ENCODE results near the gene CHRND. TPM values are rescaled to one million over a fixed set of nuclear protein-coding genes. Genes with fewer than 3 reads are reported as not detected.

Gene CHRND
- total and polyA plus RNA-seq, 4 donors: not detected

GRCh38 chr2:232537499-232537898 lies 11.5 kb downstream of the CHRND start (continued):
- no peak for TF ChIP-seq MAX (IDR thresholded peaks at IDR 0.05)
- no peak for TF ChIP-seq RAD21 (IDR thresholded peaks at IDR 0.05)
- TF ChIP-seq TAF1 (conservative IDR thresholded peaks at IDR 0.05): no peak
- no peak for TF ChIP-seq GABPA (IDR thresholded peaks at IDR 0.05 in 1 of 2, conservative IDR thresholded peaks at IDR 0.05 in 1 of 2)
- no peak for TF ChIP-seq RXRA (IDR thresholded peaks at IDR 0.05)
- no peak for TF ChIP-seq YY1 (IDR thresholded peaks at IDR 0.05)
- no peak for TF ChIP-seq JUND (IDR thresholded peaks at IDR 0.05)
- TF ChIP-seq HNF4A (conservative IDR thresholded peaks at IDR 0.05): no peak
- TF ChIP-seq, protein P1, sequence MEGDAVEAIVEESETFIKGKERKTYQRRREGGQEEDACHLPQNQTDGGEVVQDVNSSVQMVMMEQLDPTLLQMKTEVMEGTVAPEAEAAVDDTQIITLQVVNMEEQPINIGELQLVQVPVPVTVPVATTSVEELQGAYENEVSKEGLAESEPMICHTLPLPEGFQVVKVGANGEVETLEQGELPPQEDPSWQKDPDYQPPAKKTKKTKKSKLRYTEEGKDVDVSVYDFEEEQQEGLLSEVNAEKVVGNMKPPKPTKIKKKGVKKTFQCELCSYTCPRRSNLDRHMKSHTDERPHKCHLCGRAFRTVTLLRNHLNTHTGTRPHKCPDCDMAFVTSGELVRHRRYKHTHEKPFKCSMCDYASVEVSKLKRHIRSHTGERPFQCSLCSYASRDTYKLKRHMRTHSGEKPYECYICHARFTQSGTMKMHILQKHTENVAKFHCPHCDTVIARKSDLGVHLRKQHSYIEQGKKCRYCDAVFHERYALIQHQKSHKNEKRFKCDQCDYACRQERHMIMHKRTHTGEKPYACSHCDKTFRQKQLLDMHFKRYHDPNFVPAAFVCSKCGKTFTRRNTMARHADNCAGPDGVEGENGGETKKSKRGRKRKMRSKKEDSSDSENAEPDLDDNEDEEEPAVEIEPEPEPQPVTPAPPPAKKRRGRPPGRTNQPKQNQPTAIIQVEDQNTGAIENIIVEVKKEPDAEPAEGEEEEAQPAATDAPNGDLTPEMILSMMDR (IDR thresholded peaks at IDR 0.05; ENCODE audit: low read depth, low read length, missing input control): no peak

- TF ChIP-seq EGR1 (IDR thresholded peaks at IDR 0.05; ENCODE audit: low read depth in 2 of 2) (peak in 1 of 2 donors; percentile 19), YY1 (IDR thresholded peaks at IDR 0.05) (no peak)
- no peak for DNase-seq (ENCODE audit: low spot score)
- no peak overlapping the region for H3K9ac ChIP-seq (ENCODE audit: low read depth in 1 of 2, low read length in 2 of 2)
- no peaks in the 10 kb centered on the region for H3K27me3 ChIP-seq (ENCODE audit: control insufficient read depth in 4 of 4, insufficient read depth in 4 of 4, low read length in 3 of 4)
- no peaks in the 10 kb centered on the region for H3K4me1 ChIP-seq (ENCODE audit: control insufficient read depth in 4 of 4, insufficient read depth in 4 of 4, low read length in 3 of 4)
- peaks cover 0 to 3% (median under 1%) of the 10 kb centered on the region in 4 donors for H3K9me3 ChIP-seq (ENCODE audit: control insufficient read depth in 4 of 4, low read length in 3 of 4)
- H3K36me3 ChIP-seq (ENCODE audit: control insufficient read depth in 4 of 4, insufficient read depth in 3 of 4, low read depth in 1 of 4, low read length in 3 of 4): no peaks in the 10 kb centered on the region
- no peak overlapping the region for H3K27ac ChIP-seq (ENCODE audit: low read depth in 1 of 2, low read length in 2 of 2)
- no peak overlapping the region for H3K4me3 ChIP-seq (ENCODE audit: low read depth in 1 of 3, low read length in 3 of 3)
- 41% methylated on average over 4 of the region's 4 CpGs for WGBS
Observed at GRCh38 chr2:232538671-232539070, 12.7 kb downstream of the CHRND start.

- H3K9ac ChIP-seq (ENCODE audit: low read depth in 1 of 2, low read length in 2 of 2): no peak within 1 kb of the TSS
- peaks cover 0 to 3% (median under 1%) of the 10 kb centered on the region in 4 donors for H3K9me3 ChIP-seq (ENCODE audit: control insufficient read depth in 4 of 4, low read length in 3 of 4)
- DNase-seq (ENCODE audit: low spot score): no peak
- no peaks in the 10 kb centered on the region for H3K4me1 ChIP-seq (ENCODE audit: control insufficient read depth in 4 of 4, insufficient read depth in 4 of 4, low read length in 3 of 4)
- H3K27ac ChIP-seq (ENCODE audit: low read depth in 1 of 2, low read length in 2 of 2): no peak within 1 kb of the TSS
- H3K27me3 ChIP-seq (ENCODE audit: control insufficient read depth in 4 of 4, insufficient read depth in 4 of 4, low read length in 3 of 4): no peaks in the 10 kb centered on the region
- 56% methylated on average over 23 of the region's 23 CpGs for WGBS
- H3K4me3 ChIP-seq (ENCODE audit: low read depth in 1 of 3, low read length in 3 of 3): no peak within 1 kb of the TSS
- no peaks in the 10 kb centered on the region for H3K36me3 ChIP-seq (ENCODE audit: control insufficient read depth in 4 of 4, insufficient read depth in 3 of 4, low read depth in 1 of 4, low read length in 3 of 4)
- no peak for TF ChIP-seq HNF4A (conservative IDR thresholded peaks at IDR 0.05)
- TF ChIP-seq HNF4G (IDR thresholded peaks at IDR 0.05): no peak
- TF ChIP-seq GABPA (IDR thresholded peaks at IDR 0.05 in 1 of 2, conservative IDR thresholded peaks at IDR 0.05 in 1 of 2): no peak
- no peak for TF ChIP-seq JUND (IDR thresholded peaks at IDR 0.05)
- no peak for TF ChIP-seq FOXA2 (IDR thresholded peaks at IDR 0.05)
- TF ChIP-seq, protein P2, sequence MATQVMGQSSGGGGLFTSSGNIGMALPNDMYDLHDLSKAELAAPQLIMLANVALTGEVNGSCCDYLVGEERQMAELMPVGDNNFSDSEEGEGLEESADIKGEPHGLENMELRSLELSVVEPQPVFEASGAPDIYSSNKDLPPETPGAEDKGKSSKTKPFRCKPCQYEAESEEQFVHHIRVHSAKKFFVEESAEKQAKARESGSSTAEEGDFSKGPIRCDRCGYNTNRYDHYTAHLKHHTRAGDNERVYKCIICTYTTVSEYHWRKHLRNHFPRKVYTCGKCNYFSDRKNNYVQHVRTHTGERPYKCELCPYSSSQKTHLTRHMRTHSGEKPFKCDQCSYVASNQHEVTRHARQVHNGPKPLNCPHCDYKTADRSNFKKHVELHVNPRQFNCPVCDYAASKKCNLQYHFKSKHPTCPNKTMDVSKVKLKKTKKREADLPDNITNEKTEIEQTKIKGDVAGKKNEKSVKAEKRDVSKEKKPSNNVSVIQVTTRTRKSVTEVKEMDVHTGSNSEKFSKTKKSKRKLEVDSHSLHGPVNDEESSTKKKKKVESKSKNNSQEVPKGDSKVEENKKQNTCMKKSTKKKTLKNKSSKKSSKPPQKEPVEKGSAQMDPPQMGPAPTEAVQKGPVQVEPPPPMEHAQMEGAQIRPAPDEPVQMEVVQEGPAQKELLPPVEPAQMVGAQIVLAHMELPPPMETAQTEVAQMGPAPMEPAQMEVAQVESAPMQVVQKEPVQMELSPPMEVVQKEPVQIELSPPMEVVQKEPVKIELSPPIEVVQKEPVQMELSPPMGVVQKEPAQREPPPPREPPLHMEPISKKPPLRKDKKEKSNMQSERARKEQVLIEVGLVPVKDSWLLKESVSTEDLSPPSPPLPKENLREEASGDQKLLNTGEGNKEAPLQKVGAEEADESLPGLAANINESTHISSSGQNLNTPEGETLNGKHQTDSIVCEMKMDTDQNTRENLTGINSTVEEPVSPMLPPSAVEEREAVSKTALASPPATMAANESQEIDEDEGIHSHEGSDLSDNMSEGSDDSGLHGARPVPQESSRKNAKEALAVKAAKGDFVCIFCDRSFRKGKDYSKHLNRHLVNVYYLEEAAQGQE (IDR thresholded peaks at IDR 0.05): no peak
- TF ChIP-seq RAD21 (IDR thresholded peaks at IDR 0.05): no peak
- no peak for TF ChIP-seq RXRA (IDR thresholded peaks at IDR 0.05)
- TF ChIP-seq, protein P3, sequence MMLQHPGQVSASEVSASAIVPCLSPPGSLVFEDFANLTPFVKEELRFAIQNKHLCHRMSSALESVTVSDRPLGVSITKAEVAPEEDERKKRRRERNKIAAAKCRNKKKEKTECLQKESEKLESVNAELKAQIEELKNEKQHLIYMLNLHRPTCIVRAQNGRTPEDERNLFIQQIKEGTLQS (IDR thresholded peaks at IDR 0.05): no peak
- TF ChIP-seq TAF1 (conservative IDR thresholded peaks at IDR 0.05): no peak
- TF ChIP-seq SP1 (IDR thresholded peaks at IDR 0.05): no peak
- no peak for TF ChIP-seq FOXA1 (IDR thresholded peaks at IDR 0.05)
- TF ChIP-seq, protein P4, sequence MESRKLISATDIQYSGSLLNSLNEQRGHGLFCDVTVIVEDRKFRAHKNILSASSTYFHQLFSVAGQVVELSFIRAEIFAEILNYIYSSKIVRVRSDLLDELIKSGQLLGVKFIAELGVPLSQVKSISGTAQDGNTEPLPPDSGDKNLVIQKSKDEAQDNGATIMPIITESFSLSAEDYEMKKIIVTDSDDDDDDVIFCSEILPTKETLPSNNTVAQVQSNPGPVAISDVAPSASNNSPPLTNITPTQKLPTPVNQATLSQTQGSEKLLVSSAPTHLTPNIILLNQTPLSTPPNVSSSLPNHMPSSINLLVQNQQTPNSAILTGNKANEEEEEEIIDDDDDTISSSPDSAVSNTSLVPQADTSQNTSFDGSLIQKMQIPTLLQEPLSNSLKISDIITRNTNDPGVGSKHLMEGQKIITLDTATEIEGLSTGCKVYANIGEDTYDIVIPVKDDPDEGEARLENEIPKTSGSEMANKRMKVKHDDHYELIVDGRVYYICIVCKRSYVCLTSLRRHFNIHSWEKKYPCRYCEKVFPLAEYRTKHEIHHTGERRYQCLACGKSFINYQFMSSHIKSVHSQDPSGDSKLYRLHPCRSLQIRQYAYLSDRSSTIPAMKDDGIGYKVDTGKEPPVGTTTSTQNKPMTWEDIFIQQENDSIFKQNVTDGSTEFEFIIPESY (IDR thresholded peaks at IDR 0.05): no peak
- TF ChIP-seq MAX (IDR thresholded peaks at IDR 0.05): no peak
- TF ChIP-seq YY1 (IDR thresholded peaks at IDR 0.05): no peak
- TF ChIP-seq EGR1 (IDR thresholded peaks at IDR 0.05; ENCODE audit: low read depth in 2 of 2): no peak
- TF ChIP-seq, protein P1 (IDR thresholded peaks at IDR 0.05; ENCODE audit: low read depth, low read length, missing input control): no peak
Observed at GRCh38 chr2:232539298-232540231, 13.6 kb downstream of the CHRND start, which contains the start of gene CHRNG. Gene CHRNG (plus strand): TSS chr2:232539692. CDS start chr2:232539748, 56 bp downstream.

All from liver (tissue), 9 donors.